ENCODE data around the gene LDLRAP1.
A peak's percentile ranks its signal among the peaks of the same experiment; 100 is the strongest.

Gene LDLRAP1

DNA sequence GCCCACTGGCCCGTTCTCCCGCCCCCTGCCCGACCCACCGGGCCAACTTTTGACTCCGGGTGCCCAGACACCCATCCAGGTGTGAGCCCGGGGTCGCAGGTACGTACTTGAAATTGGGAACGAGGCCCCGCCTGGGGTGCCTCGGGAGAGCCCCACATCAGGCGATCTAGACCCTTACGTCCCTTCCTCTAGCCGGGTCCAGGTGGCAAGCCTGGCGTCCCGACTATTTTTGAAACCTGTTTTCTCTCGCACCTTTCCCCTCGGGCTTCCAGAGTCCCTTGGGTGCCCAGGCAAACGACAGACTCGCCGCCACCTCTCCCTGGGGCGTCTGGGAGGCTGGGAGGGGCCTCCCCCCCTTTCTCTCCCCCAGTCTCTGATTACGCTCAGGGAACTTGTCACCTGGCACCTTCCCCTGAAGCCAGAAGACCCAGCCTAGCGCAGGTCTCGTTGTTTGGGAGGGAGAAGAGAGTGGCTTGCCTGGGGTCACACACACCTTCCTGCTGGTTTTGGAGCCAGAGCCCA lies 898 bp downstream of the LDLRAP1 start:
- no peak for DNase-seq (ENCODE audit: low spot score)

DNA sequence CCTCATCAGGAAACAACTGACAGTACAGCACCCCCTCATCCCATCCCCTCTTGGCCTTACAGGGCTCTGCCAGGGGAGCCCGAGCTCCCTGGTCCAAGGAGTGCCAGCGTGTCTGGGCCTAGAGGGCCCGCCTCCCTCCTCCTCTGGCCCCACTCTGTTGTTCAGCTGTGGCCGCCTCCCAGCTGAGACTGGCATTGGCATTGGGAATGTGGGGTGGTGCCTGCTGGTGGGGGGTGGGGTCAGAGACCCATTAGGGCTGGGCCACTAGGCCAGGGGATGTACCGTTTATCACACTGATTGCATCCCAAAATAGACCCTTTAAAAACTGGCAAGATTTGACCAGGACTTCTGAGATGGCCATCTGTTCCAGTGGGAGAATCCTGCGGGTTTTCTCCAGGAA lies 1.4 kb downstream of the LDLRAP1 start:
- DNase-seq (ENCODE audit: low spot score): peak; percentile 63

- DNase-seq (ENCODE audit: low spot score): no peak
Measured at GRCh38 chr1:25545767-25546166, 2.4 kb downstream of the LDLRAP1 start.

DNA sequence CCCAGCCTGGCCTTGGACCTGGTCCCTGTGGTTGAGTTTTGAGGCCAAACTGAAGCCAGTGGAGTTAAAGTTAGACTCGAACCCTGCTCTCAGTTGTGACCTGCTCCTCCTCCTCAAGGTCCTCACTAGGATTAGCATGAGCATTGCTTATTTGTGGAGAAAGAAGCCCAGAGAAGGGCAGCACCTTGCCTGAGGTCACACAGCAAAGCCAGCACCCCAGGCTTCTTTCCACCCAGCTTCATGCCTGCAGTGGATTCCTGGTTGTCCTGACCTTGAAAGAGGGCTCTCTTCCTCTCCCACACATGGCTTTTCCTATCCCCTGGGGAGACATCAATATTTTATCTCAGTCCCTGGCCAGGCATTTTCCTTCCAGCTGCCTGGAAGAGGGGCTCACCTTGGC lies 2.8 kb downstream of the LDLRAP1 start:
- DNase-seq (ENCODE audit: low spot score): no peak

DNA sequence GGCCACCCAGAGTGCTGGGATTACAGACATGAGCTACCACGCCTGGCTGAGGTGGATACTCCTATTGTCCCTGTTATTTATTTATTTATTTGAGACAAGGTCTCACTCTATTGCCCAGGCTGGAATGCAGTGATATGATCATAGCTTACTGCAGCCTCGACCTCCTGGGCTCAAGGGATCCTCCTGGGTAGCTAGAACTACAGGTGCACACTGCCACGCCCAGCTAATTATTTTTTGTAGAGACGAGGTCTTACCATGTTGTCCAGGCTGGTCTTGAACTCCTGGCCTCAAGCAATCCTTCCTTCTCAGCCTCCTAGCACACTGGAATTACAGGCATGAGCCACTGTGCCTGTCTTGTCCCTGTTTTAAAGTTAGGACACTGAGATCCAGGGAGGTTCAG lies 5.2 kb downstream of the LDLRAP1 start:
- no peak for DNase-seq (ENCODE audit: low spot score)

- DNase-seq (ENCODE audit: low spot score): peak; percentile 83
Measured at GRCh38 chr1:25549273-25550154, 6.1 kb downstream of the LDLRAP1 start.

GRCh38 chr1:25550155-25550506 lies 6.7 kb downstream of the LDLRAP1 start:
- DNase-seq (ENCODE audit: low spot score): peak; percentile 55

GRCh38 chr1:25550683-25551310 lies 7.4 kb downstream of the LDLRAP1 start:
- peak; percentile 73 for DNase-seq (ENCODE audit: low spot score)

- no peak for DNase-seq (ENCODE audit: low spot score)
Measured at GRCh38 chr1:25553749-25554429, 10.5 kb downstream of the LDLRAP1 start.

- DNase-seq (ENCODE audit: low spot score): no peak
Measured at GRCh38 chr1:25554430-25554780, 11.0 kb downstream of the LDLRAP1 start.

DNA sequence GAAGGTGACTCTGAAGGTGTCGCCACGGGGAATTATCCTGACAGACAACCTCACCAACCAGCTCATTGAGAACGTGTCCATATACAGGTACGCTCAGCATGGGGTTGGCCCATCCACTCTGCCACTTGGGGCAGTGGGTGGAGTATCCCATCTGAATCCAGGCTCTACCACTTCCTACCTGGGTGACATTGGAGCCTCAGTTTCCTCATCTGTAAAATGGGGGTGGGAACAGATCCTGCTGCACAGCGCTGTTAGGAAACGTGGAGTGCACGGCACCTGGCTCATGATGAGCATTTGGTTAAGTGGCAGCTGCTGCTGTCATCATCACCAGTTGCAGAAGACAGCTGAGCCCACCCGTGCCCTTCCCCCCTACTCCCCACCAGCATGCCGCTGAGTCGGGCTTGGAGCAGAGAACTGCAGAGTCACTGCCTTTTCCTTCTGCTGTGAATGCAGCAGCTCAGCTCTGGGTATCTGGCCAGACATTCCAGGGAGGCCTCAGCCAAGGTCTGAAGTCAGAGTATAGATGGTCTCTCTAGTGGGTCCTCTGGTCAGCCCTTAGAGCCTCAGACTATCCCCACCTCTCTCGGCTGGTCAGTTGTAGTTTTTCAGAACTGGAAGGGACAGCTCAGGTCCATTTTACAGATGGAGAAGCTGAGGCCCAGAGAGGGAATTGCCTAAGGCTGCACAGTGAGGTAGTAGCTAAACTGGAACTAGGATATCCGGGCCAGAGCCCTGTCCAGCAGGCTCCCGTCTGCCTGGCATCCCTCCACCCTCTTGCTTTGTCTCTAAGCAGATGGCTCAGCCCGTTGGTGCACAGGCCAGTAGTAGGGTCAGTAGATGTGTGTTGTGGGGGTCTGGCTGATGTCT lies 11.7 kb downstream of the LDLRAP1 start:
- DNase-seq (ENCODE audit: low spot score): no peak

- DNase-seq (ENCODE audit: low spot score): no peak
Measured at GRCh38 chr1:25555753-25556092, 12.3 kb downstream of the LDLRAP1 start.

DNA sequence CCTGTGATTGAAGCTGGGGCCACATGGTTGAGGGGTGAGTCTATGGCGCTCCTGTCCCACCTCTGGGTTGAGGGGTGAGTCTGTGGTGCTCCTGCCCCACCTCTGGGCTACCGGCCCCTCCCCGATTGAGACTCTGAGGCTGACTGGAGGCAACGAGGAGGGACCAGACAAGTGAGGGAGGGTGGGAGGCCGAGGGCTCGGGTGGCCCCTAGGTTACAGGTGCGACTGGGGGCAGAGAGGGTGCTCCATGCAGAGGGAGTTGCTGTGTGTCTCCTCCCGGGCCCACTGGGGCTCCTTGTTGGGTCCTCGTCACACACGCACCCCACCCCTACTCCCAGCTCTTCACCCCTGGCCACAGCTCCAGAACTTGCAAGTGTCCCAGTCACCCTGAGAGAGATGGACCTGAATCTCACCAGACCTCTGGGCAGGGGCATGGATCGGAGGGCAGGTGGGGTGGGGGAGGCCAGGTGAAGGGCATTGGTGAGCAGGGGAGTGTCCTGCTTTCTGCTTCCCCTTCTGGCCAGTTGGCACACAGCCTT lies 12.8 kb downstream of the LDLRAP1 start:
- DNase-seq (ENCODE audit: low spot score): no peak

DNA sequence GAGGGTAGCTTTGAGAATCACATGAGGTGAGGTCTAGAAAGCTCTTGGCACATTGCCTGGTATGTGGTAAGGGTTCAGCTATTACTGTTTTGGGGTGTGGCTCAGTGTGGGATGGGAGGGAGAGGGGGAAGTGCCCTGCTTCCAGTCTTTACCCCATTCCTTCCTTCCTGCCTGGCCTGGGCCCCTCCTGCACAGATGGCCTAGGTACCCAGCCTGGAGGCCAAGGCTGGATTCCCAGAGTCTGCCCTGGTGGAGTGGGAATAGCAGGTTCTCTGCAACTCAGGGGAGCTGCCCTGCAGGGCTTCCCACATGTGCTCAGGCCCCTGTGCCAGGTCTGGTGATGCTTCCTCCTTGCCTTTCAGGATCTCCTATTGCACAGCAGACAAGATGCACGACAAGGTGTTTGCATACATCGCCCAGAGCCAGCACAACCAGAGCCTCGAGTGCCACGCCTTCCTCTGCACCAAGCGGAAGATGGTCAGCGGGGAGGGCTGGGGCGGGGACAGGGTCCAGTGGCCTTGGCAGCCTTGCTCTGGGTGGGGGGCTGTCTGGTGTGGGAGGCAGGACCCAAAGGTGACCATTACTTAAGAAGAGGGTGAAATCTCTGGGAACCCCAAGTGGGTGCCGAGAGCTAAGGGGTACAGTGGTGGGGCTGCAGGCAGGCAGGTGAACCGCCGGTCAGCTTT lies 13.5 kb downstream of the LDLRAP1 start:
- DNase-seq (ENCODE audit: low spot score): no peak

DNA sequence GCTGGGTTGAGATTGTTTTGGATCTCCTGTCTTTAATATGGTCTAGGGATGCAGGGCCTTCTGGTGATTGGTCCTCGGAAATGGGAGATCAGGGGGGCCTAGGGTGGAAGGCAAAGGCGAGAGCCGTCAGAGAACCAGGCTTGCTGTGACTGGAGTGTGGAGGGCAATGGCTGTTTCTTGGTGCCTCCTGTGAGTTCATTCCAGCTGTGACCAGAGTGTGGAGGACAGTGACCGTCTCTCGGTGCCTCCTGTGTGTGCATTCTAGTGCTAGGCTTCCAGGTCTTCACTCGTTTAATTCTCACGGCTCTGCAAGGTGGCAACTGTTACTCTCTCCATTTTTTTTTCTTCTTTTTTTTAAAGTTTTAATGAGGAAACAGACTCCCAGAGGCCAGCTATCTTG lies 14.1 kb downstream of the LDLRAP1 start:
- DNase-seq (ENCODE audit: low spot score): no peak

- DNase-seq (ENCODE audit: low spot score): no peak
Measured at GRCh38 chr1:25559031-25559430, 15.6 kb downstream of the LDLRAP1 start.

DNA sequence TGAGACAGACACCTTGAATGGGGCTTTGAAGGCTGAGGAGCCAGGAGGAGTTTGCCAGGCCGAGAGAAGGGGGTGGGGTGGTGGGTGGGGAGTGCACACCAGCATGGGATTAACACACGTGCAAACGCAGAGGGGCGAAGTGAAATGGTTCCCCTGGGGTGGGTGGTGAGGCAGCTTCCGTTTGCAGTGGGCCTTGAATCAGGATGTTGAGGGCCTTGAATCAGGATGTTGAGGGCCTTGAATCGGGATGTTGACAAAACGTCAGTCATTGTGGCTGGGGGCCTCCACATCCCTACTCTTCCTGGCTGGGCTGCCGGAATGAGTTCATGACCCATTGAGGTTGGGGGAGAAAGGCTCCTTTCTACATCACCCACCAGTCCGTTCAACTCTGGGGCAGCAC lies 16.6 kb downstream of the LDLRAP1 start:
- DNase-seq (ENCODE audit: low spot score): no peak

GRCh38 chr1:25560788-25561187 lies 17.4 kb downstream of the LDLRAP1 start:
- DNase-seq (ENCODE audit: low spot score): no peak

GRCh38 chr1:25561421-25562100 lies 18.2 kb downstream of the LDLRAP1 start:
- DNase-seq (ENCODE audit: low spot score): no peak

- no peak for DNase-seq (ENCODE audit: low spot score)
Measured at GRCh38 chr1:25562101-25562927, 18.9 kb downstream of the LDLRAP1 start.
